HG03457 (cell line): ENCODE results near the gene SEC22A.

Source experiments
- ATAC-seq: cut with Tn5 transposase; IDR thresholded peaks from one replicate; pipeline ENCODE4 v1.9.1; 2021; ENCODE audit warnings: moderate number of reproducible peaks; ENCODE audit not compliant: unreplicated experiment

SEC22A gene

GRCh38 chr3:123286308-123287023, 84.7 kb downstream of the SEC22A start:
- no peak for ATAC-seq

- no peak for ATAC-seq
Observed at GRCh38 chr3:123287051-123287961, 85.6 kb downstream of the SEC22A start.

- ATAC-seq: no peak
Observed at GRCh38 chr3:123287962-123288302, 86.2 kb downstream of the SEC22A start.

GRCh38 chr3:123289391-123290106, 87.8 kb downstream of the SEC22A start:
- ATAC-seq: no peak

- no peak for ATAC-seq
Observed at GRCh38 chr3:123290107-123290930, 88.6 kb downstream of the SEC22A start.

GRCh38 chr3:123290962-123291361, 89.2 kb downstream of the SEC22A start:
- no peak for ATAC-seq

- no peak for ATAC-seq
Observed at GRCh38 chr3:123291404-123291803, 89.7 kb downstream of the SEC22A start.

GRCh38 chr3:123292321-123293310, 90.9 kb downstream of the SEC22A start:
- ATAC-seq: no peak

GRCh38 chr3:123294296-123294938, 92.7 kb downstream of the SEC22A start:
- ATAC-seq: no peak

- no peak for ATAC-seq
Observed at GRCh38 chr3:123295171-123295900, 93.6 kb downstream of the SEC22A start.

- no peak for ATAC-seq
Observed at GRCh38 chr3:123295901-123296250, 94.1 kb downstream of the SEC22A start.

GRCh38 chr3:123296261-123296660, 94.5 kb downstream of the SEC22A start:
- no peak for ATAC-seq

GRCh38 chr3:123296836-123297626, 95.3 kb downstream of the SEC22A start:
- no peak for ATAC-seq

GRCh38 chr3:123297627-123297899, 95.8 kb downstream of the SEC22A start:
- no peak for ATAC-seq

GRCh38 chr3:123298903-123299302, 97.2 kb downstream of the SEC22A start:
- no peak for ATAC-seq

- no peak for ATAC-seq
Observed at GRCh38 chr3:123299581-123299980, 97.8 kb downstream of the SEC22A start.

- ATAC-seq: no peak
Observed at GRCh38 chr3:123300056-123300455, 98.3 kb downstream of the SEC22A start.

- ATAC-seq: no peak
Observed at GRCh38 chr3:123300583-123300982, 98.8 kb downstream of the SEC22A start.
